HTR-8/SVneo (cell line): ENCODE data around the gene CENPH.
"Not testable (repeated sequence)": the region's sequence is repeated elsewhere in the genome, so short reads cannot be mapped to it uniquely, and the experiment has no call there.

Experiments
- DNase-seq: peaks from one replicate; pipeline ENCODE4 v3.0.0; 2011; ENCODE audit warnings: low spot score, mixed read lengths; ENCODE audit not compliant: insufficient read length
- FAIRE-seq: peaks from 2 replicates; lab custom pipeline; 2011; peaks lifted over from hg19 to GRCh38; lab: Jason Lieb, UNC

CENPH gene

GRCh38 chr5:69206528-69207190 is 17.3 kb downstream of the CENPH start:
- FAIRE-seq = no peak
- DNase-seq = no peak

GRCh38 chr5:69209602-69210001 is 20.2 kb downstream of the CENPH start:
- FAIRE-seq = no peak
- no peak for DNase-seq

- DNase-seq (no peak), FAIRE-seq (no peak)
These were observed 21.8 kb downstream of the CENPH start for GRCh38 chr5:69211200-69211599.

GRCh38 chr5:69212022-69212421 is 22.6 kb downstream of the CENPH start:
- no peak for FAIRE-seq
- no peak for DNase-seq

GRCh38 chr5:69213513-69214215 is 24.3 kb downstream of the CENPH start:
- DNase-seq (no peak), FAIRE-seq (no peak)

- DNase-seq (no peak), FAIRE-seq (no peak)
These were observed 27.7 kb downstream of the CENPH start for GRCh38 chr5:69217151-69217511.

GRCh38 chr5:69217548-69218526 is 28.5 kb downstream of the CENPH start:
- DNase-seq (peak; percentile 94), FAIRE-seq (peak; percentile 96)

GRCh38 chr5:69219939-69220338 is 30.6 kb downstream of the CENPH start:
- no peak for FAIRE-seq

GRCh38 chr5:69220371-69220770 is 31.0 kb downstream of the CENPH start:
- not testable (repeated sequence) for DNase-seq, FAIRE-seq

More at GRCh38 chr5:69219939-69220338, 30.6 kb downstream of the CENPH start:
- DNase-seq = no peak

GRCh38 chr5:69220833-69221232 is 31.4 kb downstream of the CENPH start:
- FAIRE-seq, DNase-seq: not testable (repeated sequence)

- no peak for FAIRE-seq
These were observed 35.1 kb downstream of the CENPH start for GRCh38 chr5:69224520-69224919.

GRCh38 chr5:69225860-69226259 is 36.5 kb downstream of the CENPH start:
- FAIRE-seq (no peak), DNase-seq (no peak)

More at GRCh38 chr5:69224520-69224919, 35.1 kb downstream of the CENPH start:
- no peak for DNase-seq

- no peak for FAIRE-seq
These were observed 40.8 kb downstream of the CENPH start for GRCh38 chr5:69230181-69230580.

GRCh38 chr5:69231281-69231680 is 41.9 kb downstream of the CENPH start:
- FAIRE-seq (no peak), DNase-seq (no peak)

More at GRCh38 chr5:69230181-69230580, 40.8 kb downstream of the CENPH start:
- DNase-seq = no peak

GRCh38 chr5:69231851-69232250 is 42.5 kb downstream of the CENPH start:
- DNase-seq = no peak

GRCh38 chr5:69234457-69235268 is 45.3 kb downstream of the CENPH start, which contains the start of gene CDK7:
CDK7 (plus strand) TSS chr5:69234886; CDS start chr5:69234976, 90 bp downstream.
- DNase-seq = peak; percentile 96
- FAIRE-seq = peak; percentile 94

More at GRCh38 chr5:69231851-69232250, 42.5 kb downstream of the CENPH start:
- no peak for FAIRE-seq

- not testable (repeated sequence) for DNase-seq, FAIRE-seq
These were observed 47.4 kb downstream of the CENPH start for GRCh38 chr5:69236733-69237132.

- DNase-seq = no peak
- no peak for FAIRE-seq
These were observed 48.5 kb downstream of the CENPH start for GRCh38 chr5:69237877-69238276.

GRCh38 chr5:69238760-69239251 is 49.4 kb downstream of the CENPH start:
- DNase-seq (peak; percentile 50), FAIRE-seq (no peak)
